ENCODE results near the gene TBCK.

The TBCK gene

GRCh38 chr4:106303548-106304281 is 12.3 kb downstream of the TBCK start:
- no peak for DNase-seq (ENCODE audit: insufficient read length)
- TF ChIP-seq POLR2A (IDR thresholded peaks at IDR 0.05; ENCODE audit: low read depth, low read length) (no peak), TAF1 (IDR thresholded peaks at IDR 0.05; ENCODE audit: borderline replicate concordance, low read depth, low read length) (no peak), POLR2AphosphoS5 (IDR thresholded peaks at IDR 0.05; ENCODE audit: low read depth, low read length) (no peak)
- FAIRE-seq = peak; percentile 44

GRCh38 chr4:106302062-106302438 is 14.0 kb downstream of the TBCK start:
- no peak for FAIRE-seq
- TF ChIP-seq POLR2AphosphoS5 (IDR thresholded peaks at IDR 0.05; ENCODE audit: low read depth, low read length) = no peak
- no peak for TF ChIP-seq TAF1 (IDR thresholded peaks at IDR 0.05; ENCODE audit: borderline replicate concordance, low read depth, low read length)
- TF ChIP-seq POLR2A (IDR thresholded peaks at IDR 0.05; ENCODE audit: low read depth, low read length) = no peak
- no peak for DNase-seq (ENCODE audit: insufficient read length)

GRCh38 chr4:106301393-106302061 is 14.5 kb downstream of the TBCK start:
- TF ChIP-seq TAF1 (IDR thresholded peaks at IDR 0.05; ENCODE audit: borderline replicate concordance, low read depth, low read length) = no peak
- TF ChIP-seq POLR2A (IDR thresholded peaks at IDR 0.05; ENCODE audit: low read depth, low read length) = no peak
- no peak for TF ChIP-seq POLR2AphosphoS5 (IDR thresholded peaks at IDR 0.05; ENCODE audit: low read depth, low read length)
- FAIRE-seq (no peak), DNase-seq (ENCODE audit: insufficient read length) (no peak)

- DNase-seq (ENCODE audit: insufficient read length) (no peak), FAIRE-seq (no peak)
Measured at GRCh38 chr4:106299977-106300376, 16.0 kb downstream of the TBCK start.

GRCh38 chr4:106297245-106298035 is 18.6 kb downstream of the TBCK start:
- TF ChIP-seq POLR2AphosphoS5 (IDR thresholded peaks at IDR 0.05; ENCODE audit: low read depth, low read length) (no peak), POLR2A (IDR thresholded peaks at IDR 0.05; ENCODE audit: low read depth, low read length) (no peak), TAF1 (IDR thresholded peaks at IDR 0.05; ENCODE audit: borderline replicate concordance, low read depth, low read length) (no peak)
- FAIRE-seq (no peak), DNase-seq (ENCODE audit: insufficient read length) (no peak)

More at GRCh38 chr4:106299977-106300376, 16.0 kb downstream of the TBCK start:
- TF ChIP-seq TAF1 (IDR thresholded peaks at IDR 0.05; ENCODE audit: borderline replicate concordance, low read depth, low read length) = no peak
- no peak for TF ChIP-seq POLR2A (IDR thresholded peaks at IDR 0.05; ENCODE audit: low read depth, low read length)
- no peak for TF ChIP-seq POLR2AphosphoS5 (IDR thresholded peaks at IDR 0.05; ENCODE audit: low read depth, low read length)

- no peak for TF ChIP-seq TAF1 (IDR thresholded peaks at IDR 0.05; ENCODE audit: borderline replicate concordance, low read depth, low read length)
- no peak for TF ChIP-seq POLR2A (IDR thresholded peaks at IDR 0.05; ENCODE audit: low read depth, low read length)
- no peak for TF ChIP-seq POLR2AphosphoS5 (IDR thresholded peaks at IDR 0.05; ENCODE audit: low read depth, low read length)
- FAIRE-seq = no peak
- DNase-seq (ENCODE audit: insufficient read length) = no peak
Measured at GRCh38 chr4:106294062-106294461, 21.9 kb downstream of the TBCK start.

GRCh38 chr4:106291678-106292077 is 24.3 kb downstream of the TBCK start:
- DNase-seq (ENCODE audit: insufficient read length) (no peak), FAIRE-seq (peak; percentile 48)
- TF ChIP-seq POLR2A (IDR thresholded peaks at IDR 0.05; ENCODE audit: low read depth, low read length) = no peak
- no peak for TF ChIP-seq TAF1 (IDR thresholded peaks at IDR 0.05; ENCODE audit: borderline replicate concordance, low read depth, low read length)
- TF ChIP-seq POLR2AphosphoS5 (IDR thresholded peaks at IDR 0.05; ENCODE audit: low read depth, low read length) = no peak

- TF ChIP-seq POLR2AphosphoS5 (IDR thresholded peaks at IDR 0.05; ENCODE audit: low read depth, low read length) (no peak), POLR2A (IDR thresholded peaks at IDR 0.05; ENCODE audit: low read depth, low read length) (no peak), TAF1 (IDR thresholded peaks at IDR 0.05; ENCODE audit: borderline replicate concordance, low read depth, low read length) (no peak)
- FAIRE-seq = no peak
- DNase-seq (ENCODE audit: insufficient read length) = no peak
Measured at GRCh38 chr4:106289737-106290136, 26.3 kb downstream of the TBCK start.

GRCh38 chr4:106287353-106287969 is 28.5 kb downstream of the TBCK start:
- DNase-seq (ENCODE audit: insufficient read length) = no peak
- no peak for TF ChIP-seq POLR2AphosphoS5 (IDR thresholded peaks at IDR 0.05; ENCODE audit: low read depth, low read length)
- no peak for TF ChIP-seq TAF1 (IDR thresholded peaks at IDR 0.05; ENCODE audit: borderline replicate concordance, low read depth, low read length)
- no peak for TF ChIP-seq POLR2A (IDR thresholded peaks at IDR 0.05; ENCODE audit: low read depth, low read length)
- FAIRE-seq = no peak

GRCh38 chr4:106286611-106287010 is 29.4 kb downstream of the TBCK start:
- TF ChIP-seq POLR2A (IDR thresholded peaks at IDR 0.05; ENCODE audit: low read depth, low read length) = no peak
- TF ChIP-seq POLR2AphosphoS5 (IDR thresholded peaks at IDR 0.05; ENCODE audit: low read depth, low read length) = no peak
- TF ChIP-seq TAF1 (IDR thresholded peaks at IDR 0.05; ENCODE audit: borderline replicate concordance, low read depth, low read length) = no peak

GRCh38 chr4:106284227-106284626 is 31.8 kb downstream of the TBCK start:
- no peak for FAIRE-seq
- TF ChIP-seq POLR2A (IDR thresholded peaks at IDR 0.05; ENCODE audit: low read depth, low read length) = no peak
- DNase-seq (ENCODE audit: insufficient read length) = no peak

More at GRCh38 chr4:106286611-106287010, 29.4 kb downstream of the TBCK start:
- no peak for DNase-seq (ENCODE audit: insufficient read length)
- peak; percentile 60 for FAIRE-seq
